Glomerular endothelial cell (primary cell): Measurements from ENCODE around the gene CRIP2. TPM values are rescaled to one million over a fixed set of nuclear protein-coding genes. Genes with fewer than 3 reads are reported as not detected.

Source experiments
- DNase-seq: peaks from one replicate; pipeline ENCODE4 v3.0.0-alpha.2; 2011; ENCODE audit warnings: low read depth, low spot score; ENCODE audit errors: extremely low read depth
- total RNA-seq: library from RNA; depleted of rRNA; stranded (reverse); fragments of >200 nt; gene quantifications from 2 replicates; pipeline ENCODE4 v1.2.3, GENCODE V29; 2015

The CRIP2 gene
- total RNA-seq, 1 donor from 2014 or later: 575 TPM

DNA sequence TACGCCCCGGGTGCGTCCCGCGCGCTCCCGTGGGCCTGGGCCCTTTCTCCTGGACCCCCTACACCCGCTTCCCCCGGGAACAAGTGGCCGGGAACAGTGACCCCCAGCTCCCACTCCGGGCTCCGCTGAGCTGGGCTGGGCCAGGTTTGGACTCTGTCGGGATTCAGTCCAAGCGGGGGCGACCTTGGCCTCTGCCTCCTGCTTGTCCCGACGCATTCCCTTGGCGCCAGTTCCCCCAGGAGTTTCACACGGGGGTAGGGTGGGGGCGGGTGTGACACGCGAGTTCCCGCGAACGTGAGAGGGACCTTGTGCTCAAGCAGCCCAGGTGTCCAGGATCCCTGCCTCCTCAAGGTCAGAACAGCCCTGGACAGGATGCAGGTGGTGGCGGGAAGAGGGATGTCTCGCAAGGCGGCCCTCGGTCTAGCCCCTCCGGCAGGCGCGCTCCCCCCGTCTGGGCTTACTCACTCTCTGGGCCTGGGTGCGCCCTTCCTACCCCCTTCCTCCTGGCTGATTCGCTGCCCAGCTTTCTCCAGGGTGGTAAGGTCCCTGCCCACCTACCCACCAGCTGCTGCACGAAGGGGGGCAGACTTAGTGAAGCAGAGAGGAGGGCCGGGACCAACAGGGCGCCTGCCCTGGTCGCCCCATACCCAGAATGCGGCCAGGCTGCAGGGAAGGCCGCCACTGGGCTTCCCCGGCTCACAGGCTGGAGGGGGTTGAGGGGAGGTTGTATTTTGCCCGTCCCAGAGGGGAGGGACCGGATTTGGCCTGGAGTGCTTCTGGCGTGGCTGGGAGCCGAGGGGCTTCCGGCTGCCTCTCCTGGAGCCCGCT is 862 bp downstream of the CRIP2 start:
- no peak for DNase-seq

DNA sequence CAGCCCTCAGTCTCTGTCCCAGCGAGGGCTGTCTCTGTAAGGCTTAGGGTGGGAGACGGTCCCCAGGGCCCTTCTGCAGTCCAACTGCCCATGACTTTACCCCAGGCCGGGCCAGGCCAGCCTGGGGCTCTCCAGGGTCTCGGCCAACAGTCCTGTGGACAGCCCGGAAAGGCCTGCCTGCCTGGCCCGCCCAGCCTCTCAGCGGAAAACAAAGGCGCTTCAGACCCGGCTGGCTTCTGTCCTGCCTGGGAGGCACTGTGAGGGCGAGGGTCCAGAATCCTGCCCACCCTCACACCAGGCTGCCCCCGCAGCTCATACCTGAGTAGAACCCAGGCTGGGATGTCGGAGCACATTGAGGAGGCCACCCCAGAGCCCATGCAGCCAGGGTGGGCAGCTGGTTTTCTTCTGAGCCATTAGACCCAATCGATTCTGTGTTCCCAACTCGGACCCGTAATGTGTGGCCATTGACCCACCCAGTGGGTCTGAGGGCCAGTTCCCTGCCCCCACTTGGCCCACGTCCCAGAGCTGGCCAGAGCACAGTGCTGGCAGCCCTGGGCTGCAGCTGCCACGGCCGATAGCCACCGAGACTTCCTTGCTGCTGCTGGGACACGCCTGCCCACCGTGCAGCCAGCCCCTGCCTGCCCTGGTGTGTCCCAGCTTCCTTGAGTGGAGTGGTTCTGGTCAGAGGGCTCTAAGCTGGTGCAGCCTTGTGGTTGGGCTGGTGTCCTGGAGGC is 1.6 kb downstream of the CRIP2 start:
- DNase-seq: no peak

DNA sequence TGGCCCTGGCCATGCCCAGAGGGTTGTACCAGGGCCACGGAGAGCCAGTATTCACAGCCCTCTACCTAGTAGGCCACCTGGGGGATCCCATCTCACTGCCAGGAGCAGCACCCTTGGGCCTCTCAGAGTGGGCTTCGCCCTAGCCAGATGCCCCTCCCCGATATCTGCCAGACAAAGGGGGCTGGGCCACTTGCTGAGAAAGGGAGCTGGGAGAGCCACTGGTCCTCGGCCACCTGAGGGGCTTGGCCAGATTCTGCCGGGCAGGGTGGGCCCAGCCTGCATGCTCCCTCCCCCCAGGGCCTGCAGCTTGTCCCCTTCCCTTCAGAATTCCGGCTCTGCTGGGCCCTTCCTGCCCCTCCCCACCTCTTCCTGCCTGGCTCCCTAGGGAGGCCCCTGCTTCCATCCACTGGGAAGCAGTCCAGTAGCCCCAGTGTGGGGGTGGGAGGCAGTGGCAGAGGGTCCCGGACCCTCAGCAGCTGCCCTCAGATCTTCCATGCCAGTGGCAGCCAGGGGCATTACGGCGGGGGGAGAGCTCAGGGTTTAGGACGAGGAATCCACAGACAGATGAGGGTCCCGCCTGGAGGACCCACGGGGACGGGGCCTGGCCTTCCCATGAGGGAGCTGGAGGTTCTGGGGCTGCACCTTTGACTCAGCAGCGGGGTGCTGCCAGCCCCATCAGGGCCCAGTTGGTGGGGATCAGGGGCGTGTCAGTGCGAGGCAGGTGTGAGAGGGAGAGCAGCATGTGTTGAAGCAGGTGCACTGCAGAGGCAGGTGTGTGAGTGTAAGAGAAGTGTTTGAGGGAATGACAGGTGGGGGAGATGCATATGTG is 2.4 kb downstream of the CRIP2 start:
- no peak for DNase-seq

DNA sequence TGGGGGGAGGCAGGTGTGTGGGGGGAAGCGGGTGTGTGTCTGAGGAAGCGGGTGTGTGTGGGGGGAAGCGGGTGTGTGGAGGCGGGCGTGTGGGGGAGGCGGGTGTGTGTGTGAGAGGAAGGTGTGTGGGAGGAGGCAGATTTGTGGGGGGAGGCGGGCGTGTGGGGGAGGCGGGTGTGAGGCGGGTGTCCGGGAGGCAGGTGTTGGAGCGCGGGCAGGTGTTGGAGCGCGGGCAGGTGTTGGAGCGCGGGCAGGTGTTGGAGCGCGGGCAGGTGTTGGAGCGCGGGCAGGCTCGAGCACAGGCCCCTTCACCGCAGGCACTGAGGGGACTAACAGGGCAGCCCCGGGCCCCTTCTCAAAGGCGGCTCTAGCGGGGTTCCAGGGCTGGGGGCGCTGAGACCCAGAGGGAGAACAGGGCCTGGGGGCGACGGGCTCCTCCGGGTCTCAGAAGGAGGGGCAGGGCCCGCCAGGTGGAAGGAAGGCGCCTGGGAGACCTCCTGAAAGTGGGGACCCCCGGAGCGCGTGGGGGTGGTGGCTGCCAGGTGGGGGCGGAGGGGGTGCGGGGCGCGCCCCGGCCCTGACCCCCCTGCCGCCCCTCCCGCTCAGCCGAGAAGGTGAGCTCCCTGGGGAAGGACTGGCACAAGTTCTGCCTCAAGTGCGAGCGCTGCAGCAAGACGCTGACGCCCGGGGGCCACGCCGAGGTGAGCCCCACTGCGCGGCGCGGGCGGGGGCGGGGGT is 3.2 kb downstream of the CRIP2 start:
- DNase-seq: no peak

DNA sequence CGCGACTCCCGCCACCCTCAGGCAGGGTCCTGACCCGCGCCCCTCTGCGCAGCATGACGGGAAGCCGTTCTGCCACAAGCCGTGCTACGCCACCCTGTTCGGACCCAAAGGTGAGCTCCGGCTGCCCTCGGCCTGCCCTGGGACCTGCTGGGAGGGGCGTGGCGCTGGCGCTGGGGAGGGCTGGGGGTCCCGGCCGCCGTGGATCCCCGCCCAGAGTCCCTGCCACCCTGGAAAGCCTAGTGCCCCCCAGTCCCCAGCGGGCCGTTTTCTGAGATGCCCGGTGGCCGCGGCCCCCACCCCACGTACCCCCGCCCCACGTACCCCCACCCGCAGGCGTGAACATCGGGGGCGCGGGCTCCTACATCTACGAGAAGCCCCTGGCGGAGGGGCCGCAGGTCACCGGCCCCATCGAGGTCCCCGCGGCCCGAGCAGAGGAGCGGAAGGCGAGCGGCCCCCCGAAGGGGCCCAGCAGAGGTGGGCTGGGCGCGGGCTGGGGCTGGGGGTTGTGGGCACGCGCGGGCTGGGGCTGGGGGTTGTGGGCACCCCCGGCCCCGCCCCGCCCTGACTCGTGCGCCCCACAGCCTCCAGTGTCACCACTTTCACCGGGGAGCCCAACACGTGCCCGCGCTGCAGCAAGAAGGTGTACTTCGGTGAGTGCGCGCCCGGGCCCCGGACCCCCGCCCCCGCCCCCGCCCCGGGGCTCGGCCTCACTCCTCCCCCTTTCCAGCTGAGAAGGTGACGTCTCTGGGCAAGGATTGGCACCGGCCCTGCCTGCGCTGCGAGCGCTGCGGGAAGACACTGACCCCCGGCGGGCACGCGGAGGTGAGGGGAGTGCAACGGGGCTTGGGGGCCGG is 4.0 kb downstream of the CRIP2 start:
- DNase-seq: no peak

- no peak for DNase-seq
Observed at GRCh38 chr14:105479431-105480158, 5.0 kb downstream of the CRIP2 start.

GRCh38 chr14:105480199-105480746 is 5.7 kb downstream of the CRIP2 start:
- no peak for DNase-seq

DNA sequence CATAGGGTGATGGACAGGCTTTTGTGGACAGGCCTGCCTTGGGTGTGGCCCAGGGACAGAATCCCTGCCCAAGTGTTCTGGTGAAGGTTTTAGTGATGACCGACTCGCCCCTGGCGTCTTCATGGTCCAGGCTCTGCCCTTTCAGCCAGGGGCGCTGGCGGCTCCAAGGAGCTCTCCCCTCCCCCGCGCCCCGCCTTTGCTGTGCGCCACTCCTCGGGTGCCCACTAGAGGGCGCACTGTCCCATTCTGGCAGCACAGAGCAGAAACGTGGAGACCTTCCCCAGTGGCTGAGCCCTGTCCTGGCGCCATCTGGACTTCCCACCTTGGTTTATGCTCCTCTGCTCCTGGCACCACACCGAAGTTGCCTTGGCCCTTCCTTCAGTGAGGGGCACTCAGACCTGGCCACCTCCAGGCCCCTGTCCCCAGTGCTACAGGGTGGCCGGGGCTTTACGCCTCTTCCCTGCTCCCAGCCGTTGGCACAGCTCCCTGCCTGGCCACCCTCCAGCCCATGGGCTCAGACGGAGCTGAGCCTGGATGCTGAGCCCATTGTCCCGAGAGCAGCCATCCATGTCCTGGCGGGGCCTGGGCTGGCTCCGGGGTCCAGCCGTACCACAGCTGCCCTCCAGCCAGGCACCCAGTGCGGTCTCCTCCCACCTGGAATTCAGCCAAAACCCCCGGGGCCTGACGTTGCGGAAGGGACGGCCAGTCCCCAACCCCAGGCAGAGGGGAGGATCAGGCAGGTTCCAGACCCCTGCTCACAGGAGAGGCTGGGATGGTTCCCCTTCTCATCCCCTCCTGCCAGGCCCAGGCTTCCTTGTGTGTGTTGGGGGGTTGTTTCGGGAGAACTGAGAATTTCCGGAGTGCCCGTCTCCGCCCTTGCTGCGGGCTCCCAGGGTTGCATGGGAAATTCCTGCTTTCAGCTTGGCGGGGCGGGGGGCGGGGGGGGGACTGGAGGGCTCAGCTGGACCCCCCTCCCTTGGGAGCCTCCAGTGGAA is 6.5 kb downstream of the CRIP2 start:
- DNase-seq: no peak

- no peak for DNase-seq
Observed at GRCh38 chr14:105481886-105482457, 7.4 kb downstream of the CRIP2 start.

- no peak for DNase-seq
Observed at GRCh38 chr14:105482486-105483110, 8.0 kb downstream of the CRIP2 start.

DNA sequence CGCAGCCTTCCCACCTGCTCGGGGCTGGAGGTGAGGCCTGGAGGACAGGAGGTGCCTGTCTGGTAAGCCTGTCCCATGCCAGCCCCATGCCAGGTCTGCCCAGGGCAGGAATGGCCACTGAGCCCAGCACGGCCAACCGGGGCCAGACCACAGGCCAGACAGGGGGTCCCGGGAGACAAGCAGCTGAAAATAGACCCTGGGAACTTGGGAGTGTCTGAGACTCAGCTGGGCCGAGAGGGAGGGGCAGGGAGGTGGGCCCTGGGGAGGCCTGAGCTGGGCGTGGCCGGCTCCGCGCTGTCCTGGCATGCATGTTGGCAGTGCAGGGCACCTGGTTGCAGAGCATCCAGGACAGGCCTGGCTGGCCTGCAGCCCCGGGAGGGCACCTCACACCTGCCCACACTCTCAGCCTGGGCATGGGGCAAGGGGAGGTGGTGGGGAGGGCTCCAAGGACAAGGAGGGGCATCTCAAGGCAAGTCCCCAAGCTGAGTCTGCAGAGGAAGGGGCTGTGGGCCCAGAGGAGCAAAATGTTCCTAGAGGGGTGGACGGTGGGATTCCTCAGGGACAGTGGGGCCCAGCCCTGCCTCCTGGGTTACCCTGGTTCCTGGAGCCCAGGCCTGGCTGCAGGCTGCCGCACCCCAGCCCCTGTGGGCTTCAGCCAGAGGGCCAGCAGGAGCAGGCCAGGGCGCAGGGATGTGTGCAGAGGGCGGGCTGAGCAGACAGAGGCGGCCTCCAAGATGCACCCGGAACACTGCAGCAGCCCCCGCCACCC is 8.9 kb downstream of the CRIP2 start:
- no peak for DNase-seq

DNA sequence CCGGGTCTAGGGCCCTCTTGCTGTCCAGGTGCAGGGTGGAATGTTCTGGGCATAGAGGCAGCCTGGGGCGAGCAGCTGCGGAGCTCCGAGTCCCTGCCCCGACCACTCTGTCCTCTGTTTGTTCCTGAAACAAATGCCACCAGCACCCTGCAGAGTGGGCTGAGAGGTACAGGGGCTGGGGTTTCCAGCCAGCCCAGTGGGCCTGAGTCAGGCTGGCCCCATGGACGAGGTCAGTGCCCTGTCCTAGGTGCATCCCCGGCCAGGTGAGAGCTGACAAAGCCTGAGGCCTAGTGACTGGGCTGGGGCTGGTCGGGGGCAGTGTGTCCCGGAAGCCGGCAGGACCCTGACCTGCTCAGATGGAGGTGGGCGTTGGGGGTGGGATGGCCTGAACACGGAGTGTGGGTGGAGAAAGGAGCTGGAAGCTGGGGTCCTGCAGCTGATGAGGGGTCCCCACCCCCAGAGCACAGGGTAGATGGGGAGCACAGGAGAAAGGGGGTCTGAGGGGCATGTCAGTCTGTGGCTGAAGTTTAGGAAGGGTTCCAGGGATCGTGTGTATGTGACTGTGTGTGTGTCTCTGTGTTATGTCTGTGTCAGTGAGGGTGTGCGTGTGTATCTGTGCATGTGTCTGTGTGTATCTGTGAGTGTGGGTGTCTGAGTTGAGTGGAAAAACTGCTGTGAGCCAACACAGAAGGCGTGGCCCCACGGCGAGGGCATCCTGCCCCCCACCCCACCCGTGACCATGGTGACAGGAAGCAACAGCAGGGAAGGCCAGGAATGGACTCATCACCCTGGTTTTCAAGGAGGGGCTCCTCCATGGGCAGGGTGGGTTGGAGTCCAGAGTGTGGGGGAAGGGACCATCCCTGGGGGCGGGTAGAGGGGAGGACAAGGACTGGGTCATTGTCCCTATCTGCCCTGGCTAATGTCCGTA is 9.7 kb downstream of the CRIP2 start:
- no peak for DNase-seq

DNA sequence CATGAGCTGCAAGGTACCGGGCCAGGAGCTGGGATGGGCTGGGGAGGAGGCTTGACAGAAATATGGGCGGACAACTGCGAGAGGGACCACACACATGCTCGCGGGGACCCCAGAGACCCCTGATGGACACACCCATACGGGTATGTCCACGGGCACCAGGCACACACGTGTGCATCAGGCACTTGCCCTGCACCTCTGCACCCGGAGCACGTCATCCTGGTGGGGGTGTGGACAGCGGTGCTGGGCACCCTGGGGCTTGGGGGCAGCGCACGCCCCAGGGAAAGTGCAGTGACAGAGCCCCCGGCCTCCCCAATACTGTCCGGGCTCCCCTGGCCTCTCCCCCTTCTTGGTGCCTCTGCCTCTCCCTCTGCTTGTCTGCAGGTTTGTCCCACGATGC is 10.4 kb downstream of the CRIP2 start:
- DNase-seq: no peak

GRCh38 chr14:105485739-105486162 is 11.1 kb downstream of the CRIP2 start:
- no peak for DNase-seq
